ENCODE measurements around the gene TCAF1.
A peak's percentile ranks its signal among the peaks of the same experiment; 100 is the strongest.

TCAF1 gene, protein sequence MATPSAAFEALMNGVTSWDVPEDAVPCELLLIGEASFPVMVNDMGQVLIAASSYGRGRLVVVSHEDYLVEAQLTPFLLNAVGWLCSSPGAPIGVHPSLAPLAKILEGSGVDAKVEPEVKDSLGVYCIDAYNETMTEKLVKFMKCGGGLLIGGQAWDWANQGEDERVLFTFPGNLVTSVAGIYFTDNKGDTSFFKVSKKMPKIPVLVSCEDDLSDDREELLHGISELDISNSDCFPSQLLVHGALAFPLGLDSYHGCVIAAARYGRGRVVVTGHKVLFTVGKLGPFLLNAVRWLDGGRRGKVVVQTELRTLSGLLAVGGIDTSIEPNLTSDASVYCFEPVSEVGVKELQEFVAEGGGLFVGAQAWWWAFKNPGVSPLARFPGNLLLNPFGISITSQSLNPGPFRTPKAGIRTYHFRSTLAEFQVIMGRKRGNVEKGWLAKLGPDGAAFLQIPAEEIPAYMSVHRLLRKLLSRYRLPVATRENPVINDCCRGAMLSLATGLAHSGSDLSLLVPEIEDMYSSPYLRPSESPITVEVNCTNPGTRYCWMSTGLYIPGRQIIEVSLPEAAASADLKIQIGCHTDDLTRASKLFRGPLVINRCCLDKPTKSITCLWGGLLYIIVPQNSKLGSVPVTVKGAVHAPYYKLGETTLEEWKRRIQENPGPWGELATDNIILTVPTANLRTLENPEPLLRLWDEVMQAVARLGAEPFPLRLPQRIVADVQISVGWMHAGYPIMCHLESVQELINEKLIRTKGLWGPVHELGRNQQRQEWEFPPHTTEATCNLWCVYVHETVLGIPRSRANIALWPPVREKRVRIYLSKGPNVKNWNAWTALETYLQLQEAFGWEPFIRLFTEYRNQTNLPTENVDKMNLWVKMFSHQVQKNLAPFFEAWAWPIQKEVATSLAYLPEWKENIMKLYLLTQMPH

DNA sequence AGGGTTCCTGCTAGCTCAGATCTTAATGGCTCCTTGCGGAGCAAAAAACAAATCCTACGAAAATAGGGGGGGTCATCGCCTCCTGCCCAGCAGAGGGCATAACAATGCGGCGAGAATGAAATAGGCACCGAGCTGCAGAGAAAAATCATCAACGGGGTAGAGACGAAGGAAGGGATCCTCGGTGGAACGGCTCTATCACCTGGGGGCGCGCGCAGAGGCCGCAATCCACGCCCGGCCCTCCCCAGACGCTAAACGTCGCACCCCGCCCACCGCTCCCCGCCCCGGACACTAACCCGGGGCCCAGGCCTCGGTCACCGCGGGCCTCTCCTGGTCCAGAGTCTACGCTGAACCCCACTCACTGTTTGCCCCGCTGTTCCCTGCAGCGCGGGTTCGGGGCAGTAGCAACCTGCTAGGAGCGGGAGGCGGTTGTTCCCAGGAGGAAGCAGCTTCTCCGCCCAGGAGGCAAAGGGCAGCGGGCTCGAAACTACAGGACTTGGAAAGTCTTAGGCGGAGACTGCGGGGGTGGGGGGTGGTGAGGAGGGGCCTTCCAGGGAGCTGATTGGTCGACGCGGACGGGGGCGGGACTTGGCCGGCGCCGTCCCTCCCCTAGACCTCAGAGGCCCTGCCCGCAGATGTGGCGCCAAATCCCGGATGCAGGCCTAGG lies at the start of gene TCAF1:
Gene TCAF1, minus strand, starts transcription at position 509 of the 664 bp plus-strand sequence. CDS start 25,568 bp downstream, outside the sequence.
- DNase-seq (ENCODE audit: low read depth): peak; percentile 88

DNA sequence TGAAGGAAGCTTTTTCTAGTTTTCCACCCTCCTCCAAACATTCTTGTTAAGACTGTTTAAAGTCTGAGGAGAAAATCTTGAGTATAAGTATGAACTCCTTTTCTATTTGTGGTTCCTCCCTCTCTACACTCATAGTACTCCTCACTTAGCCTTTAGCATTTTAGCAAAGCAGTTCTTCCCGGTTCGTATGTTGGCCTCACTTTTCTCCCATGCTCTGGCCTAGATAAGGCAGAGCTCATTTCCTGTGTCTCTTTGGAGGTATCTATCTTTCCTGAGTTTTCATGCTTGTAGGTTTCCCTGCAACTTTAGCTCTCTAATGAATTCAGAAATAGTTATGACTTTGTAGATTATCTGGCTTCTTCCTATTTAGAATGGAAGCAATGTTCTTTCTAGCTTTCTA lies 46.8 kb upstream of the TCAF1 start:
- DNase-seq (ENCODE audit: low read depth): no peak

DNA sequence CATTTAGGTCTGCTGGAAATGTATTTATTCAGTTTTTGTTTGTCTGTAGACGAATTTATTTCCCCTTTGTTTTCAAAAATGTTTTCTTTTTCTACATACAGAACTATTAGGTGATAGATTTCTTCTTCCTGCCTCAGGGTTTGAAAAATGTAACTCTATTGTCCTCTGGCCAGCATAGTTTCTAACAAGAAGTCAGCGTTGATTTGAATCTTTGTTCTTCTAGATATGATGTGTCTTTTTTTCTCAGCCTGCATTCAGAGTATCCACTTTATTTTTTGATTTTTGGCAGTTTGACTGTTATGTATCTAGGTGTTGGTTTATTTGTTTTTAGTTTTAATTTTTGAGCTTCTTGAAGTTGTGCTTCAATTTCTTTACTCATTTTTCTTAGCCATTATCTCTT lies 45.1 kb upstream of the TCAF1 start:
- DNase-seq (ENCODE audit: low read depth): no peak

DNA sequence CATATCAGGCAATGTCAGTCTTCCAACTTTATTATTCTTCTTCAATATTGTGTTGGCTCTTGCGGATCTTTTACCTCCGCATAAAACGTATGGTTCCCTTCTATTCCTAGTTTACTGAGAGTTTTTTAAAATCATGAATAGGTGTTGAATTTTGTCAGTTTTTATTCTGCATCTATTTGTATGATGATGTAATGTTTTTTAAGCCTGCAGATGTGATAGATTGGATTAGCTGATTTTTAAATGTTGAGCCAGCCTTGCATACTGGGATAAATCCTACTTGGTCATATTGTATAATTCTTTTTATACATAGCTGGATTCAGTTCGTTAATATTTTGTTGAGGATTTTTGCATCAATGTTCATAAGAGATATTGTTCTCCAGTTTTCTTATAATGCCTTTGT lies 43.4 kb upstream of the TCAF1 start:
- no peak for DNase-seq (ENCODE audit: low read depth)

DNA sequence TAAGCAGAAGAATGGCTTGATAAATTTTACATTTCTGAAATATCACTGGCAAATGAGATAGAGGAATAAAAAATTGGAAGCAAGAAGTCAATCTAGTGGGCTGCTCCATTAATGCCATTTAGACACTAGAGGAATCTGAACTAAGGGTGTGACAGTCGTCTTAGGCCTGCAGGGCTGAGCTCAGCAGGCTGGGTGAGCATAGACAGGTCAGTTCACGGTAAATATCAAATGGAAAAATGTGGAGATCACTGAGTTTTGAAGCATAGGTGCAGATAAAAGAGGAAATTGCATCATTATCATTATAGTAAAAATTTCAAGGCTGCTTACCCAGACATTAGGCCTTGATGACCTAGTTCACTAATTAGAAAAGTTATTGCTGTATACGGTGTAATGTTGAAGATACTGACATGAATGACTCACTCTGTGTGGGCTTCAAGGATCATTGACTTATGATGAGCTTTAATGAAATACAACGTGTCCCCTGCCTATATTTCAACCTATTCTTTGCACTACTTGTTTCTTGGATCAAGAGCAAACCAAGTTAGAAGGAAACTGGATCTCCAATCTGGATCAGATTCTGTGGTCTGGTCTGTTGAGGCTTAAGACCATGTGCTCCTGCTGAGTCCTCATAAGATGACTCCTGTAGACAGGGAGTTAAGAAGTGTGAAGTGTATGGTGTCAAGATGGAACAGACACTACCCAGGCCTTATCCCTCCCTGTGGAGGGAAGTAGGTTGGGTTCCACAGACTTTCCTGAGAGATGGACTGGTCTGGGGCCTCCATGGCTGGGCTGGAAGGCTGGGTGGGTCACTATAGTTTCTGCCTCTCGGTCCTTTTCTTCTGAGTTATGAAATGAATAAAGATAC lies 36.6 kb upstream of the TCAF1 start:
- DNase-seq (ENCODE audit: low read depth): no peak

DNA sequence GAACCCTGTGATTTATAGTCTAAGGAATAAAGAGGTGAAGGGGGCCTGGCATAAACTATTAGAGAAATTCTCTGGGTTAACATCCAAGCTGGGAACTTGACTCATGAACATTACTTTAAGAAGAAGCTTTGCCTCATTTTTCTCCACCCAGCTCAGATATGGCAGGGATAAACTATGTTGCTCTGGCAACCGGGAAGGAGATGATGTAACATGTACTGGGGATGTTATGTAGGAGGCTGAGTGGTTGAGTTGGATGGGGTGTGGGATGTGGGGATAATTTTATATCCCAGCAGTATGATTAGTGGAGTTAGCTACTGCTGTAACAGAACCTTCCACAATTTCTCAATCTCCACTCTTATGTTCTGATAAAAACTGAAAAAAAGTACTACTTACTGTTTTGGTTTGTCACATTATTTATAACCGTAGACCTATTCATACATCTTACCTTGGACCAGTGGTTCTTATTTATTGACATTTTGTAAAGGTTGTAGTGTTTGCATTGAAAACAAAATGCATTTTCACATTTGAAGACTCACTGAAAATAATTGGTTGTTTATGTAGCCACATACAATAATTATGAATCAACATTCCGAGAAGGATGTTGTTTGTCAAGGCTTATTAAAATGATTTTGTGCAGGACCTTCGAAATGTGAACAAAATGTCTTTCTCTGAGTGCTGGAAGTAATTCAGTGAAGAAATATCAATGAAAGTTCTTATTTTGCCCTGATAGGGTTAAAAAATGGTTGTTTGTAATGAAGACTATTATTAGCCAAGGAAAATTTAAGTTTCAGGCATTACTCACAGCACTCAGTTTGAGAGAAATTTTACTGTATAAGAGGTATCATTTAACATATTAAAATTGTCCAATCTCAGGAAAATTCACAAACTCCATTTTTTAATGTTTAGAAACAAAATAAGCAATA lies 34.4 kb upstream of the TCAF1 start:
- no peak for DNase-seq (ENCODE audit: low read depth)

DNA sequence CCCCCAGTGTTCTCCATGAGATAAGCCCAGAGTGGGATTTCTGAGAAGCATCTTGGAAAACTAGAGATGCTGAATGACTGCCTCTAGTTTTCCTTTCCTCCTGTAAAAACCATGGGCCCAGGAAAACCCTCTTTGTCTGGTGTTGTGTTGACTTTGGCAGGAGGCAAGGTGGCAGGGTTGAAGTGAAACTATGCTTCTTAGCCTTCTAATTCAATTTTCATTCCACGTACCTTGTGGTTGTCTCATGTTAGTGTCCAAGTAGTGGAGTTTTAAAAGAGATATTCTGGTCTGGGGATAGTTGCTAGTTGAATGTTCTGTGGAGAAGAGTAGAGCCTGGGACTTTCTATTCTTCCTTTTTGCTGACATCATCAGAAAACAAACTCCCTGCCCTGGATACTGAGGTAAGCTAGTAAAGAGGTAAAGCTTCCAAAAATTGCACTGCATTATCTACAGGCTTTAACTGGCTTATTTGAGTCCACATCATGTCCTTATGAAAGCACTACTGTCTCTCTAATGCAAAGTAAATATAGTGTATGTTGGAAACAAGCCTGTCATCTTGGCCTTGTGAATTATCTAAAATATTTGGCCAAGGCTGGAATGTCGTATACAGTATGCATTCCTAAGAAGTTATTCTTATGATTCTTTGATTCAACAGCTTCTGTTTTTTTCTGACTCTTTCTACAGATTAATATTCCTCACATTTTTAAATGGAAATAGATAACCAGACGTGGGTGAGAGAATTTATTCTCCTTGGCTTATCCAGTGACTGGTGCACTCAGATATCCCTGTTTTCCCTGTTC lies 32.8 kb upstream of the TCAF1 start, which contains the start of gene OR2F2:
Gene OR2F2, plus strand, starts transcription at position 708 of the 800 bp plus-strand sequence. Its CDS starts 0 bp downstream, at position 708.
- DNase-seq (ENCODE audit: low read depth): no peak

DNA sequence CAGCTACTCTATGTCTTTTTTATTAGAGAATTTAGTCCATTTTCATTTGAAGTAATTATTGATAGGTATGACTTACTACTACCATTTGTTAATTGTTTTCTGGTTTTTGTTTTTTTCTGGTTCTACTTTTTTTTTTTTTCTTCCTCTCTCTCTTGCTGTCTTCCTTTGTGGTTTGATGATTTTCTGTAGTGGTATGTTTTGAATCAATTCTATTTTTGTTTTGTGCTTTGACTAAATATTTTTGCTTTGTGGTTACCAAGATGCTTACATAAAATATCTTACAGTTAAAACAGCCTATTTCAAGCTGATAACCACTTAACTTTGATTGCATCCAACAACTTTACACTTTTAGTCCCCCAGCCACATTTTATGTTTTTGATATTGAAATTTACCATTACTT lies 29.8 kb upstream of the TCAF1 start:
- DNase-seq (ENCODE audit: low read depth): no peak

DNA sequence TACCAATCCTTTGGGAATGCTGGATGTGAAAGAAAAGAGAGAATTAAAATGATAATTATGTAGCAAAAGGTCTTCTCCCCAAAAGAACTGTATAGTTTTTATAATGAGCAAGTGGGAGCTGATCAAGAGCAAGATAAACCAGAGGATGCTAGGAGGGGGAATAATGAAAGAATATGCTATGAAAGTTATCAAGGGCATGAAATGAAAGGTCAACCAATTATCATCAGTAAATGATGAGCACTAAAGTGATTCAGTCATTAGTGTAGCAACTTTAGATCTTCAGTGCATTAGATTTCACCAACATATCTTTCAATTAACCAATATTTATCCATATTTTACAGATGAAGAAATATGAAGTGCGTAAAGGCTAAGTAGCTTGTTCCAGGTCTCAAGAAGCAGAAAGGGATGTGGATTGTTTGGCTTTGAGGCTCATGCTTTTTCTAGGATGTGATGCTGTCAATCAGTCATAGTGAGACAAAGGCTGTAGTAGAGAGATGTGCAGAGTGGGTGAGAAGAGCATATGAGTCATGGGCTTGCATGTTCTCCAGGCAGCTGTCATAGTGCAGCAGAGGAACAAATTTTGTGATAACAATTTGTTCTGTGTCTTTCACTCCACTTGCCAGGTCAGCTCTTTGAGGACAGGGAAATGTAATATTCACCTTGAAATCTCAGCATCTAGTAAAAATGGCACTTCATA lies 27.4 kb upstream of the TCAF1 start:
- no peak for DNase-seq (ENCODE audit: low read depth)

DNA sequence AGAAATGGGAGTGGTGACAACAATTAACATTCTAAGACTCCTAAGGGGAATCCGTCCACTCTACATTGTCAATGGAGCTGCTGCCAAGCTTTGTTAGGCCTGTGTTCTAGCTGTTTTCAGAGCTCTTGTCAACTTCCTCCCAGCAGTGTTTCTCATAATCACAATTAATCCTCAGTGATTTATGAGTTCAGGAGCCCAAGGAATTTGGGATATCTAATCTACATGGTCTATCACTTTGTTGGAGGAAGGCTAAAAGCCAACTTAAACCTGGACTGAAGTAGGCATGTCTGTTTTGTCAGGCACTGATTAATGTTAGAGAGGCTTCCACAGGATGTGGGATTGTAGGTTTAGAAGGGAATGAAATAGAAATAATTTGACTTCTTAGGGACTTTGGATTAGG lies 22.9 kb upstream of the TCAF1 start:
- DNase-seq (ENCODE audit: low read depth): no peak

DNA sequence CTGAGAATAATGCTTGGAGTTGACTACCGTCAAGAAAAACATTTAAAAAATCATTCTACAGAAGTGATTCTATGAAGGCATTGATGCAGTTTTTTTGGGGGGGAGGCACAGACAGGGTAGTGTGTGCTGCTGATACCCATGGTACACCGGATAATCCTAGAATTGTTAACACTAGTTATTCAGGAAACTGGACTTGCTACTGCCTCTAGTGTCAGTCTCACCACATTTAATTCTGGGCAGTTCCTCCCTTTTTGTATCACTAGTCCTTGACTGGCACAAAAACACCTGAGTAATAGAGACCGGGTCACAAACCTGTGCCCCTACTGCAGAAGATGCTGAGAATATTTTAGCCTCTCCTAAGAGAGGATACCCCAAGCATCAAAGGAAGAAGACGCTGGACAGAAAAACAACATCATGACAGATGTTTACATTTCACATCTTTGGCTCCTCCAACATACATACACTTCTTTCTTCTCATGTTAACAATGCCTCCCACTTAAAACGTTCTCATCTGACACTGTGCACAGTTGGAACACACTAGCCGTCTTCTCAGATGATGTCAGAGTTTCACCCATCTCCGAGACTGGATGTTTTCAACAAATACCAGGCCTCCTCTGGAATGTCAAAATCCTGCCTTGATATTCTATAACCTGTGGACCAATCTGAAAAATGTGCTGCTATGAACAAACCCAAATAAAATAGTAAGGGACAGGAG lies 13.1 kb upstream of the TCAF1 start:
- DNase-seq (ENCODE audit: low read depth): no peak

DNA sequence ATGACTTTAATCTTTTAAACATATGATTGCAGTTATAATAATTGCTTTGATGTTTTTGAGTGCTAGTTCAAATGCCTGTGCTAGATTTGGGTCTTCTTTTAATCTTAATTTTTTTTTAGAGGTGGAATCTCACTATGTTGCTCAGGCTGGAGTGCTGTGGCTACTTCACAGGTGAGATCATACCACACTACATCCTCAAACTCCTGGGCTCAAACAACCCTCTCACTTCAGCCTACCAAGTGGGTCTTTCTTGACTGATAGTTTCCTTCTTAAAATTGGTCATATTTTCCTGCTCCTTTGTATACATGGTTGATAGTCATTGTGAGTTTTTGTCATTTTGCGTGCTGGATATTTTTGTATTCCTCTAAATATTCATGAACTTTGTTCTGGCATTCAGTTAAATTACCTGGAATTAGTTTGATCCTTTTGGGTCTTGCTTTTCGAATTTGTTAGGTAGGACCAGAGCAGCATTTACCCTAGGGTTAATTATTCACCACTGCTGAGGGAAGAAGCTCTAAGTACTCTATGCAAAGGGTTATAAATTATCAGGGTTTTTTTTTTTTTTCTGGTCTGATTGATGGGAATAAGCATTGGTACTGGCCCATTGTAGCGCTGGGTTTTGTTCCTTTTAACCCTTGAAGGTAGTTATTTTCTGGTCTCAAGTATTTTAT lies 12.1 kb upstream of the TCAF1 start:
- no peak for DNase-seq (ENCODE audit: low read depth)

DNA sequence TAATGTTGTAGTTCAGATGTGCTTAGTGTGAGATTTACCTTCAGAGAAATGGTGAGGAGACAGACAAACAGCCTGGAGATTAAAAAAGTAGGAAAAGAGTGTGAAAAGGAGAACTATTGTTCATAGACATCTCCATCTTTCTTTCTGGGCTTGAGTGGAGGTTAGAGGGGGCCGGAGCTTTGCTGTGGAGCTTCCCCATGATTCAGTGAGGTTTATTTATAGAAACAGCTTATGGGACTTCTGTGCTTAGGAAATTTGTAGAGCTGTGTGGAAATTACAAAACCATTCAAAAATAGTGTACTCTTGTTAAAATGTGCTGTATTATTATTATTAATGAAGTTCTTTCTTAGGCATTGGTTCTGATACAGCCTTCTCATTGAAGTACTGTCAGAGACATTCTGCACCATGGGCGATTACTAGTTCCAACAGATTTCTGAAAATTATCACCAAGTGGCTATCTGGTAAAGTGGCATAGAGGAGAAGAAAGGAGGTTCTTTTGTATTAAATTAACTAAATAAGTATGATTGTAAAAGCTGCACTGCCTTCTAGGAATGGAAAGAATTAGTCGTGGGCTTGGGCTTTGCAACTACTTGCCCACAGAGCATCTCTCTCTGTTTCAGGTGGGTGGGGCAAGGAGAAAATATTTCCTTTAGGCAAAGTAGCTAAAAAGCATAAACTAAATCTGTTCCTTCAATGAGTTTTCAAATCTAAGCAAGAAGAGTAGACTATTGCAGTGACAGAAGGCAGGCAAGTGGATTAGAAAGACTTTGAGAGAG lies 8.7 kb upstream of the TCAF1 start:
- no peak for DNase-seq (ENCODE audit: low read depth)

DNA sequence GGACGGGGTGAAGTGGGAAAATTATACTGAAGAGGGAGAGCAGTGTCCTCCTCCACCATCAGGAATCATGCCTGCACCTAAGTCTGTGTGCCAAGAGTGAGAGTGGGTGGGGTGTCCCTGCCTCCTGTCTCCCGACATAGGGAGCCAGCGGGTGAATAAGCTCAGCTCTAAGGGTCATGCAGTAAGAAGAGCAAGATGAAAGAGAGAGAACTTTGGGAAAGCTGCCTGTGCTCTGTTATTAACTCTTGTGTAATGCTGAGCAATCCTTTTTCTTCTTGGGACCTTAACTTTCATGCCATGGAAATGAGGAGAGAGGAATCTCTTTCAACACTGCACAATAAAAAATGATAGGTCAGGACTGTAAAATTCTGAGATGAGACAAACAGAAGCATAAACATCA lies 7.9 kb upstream of the TCAF1 start:
- no peak for DNase-seq (ENCODE audit: low read depth)

DNA sequence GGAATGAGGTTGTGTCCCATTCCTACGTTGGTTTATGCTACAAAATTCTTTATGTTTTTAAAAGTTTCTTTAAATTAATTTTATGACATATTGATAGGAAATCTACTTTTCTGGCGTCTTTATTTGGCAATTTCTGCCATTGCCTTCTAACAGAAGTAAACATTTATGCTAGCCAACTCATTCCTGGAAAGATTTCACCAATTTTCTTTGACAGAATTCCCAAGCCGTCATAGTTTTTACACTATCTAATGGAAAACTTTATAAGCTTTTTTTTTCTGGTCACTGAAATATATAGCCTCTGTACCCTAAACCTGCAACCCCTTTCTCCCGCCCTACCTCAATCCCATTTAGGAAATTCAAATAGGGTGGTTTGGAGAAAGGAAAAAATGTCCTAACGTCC lies 6.1 kb upstream of the TCAF1 start:
- no peak for DNase-seq (ENCODE audit: low read depth)

DNA sequence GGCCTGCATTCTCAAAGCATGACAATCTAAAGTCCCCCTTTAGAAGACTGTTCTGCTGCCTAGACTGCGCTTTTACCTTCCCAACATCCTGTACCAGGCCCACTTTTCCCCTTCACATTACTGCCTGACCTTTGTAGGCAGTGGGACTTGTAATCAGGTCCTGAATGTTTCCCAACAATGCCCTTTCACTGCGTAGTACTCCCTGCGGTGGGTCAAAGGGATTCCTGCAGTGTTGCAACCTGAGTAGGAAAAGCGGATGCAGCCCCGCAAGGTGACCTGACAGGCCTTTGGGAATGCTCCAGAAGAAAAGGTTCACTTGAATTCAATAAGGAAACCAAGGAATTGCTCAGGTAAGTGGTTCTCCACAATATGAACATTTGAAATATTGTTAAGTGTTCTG lies 4.9 kb upstream of the TCAF1 start:
- DNase-seq (ENCODE audit: low read depth): no peak

DNA sequence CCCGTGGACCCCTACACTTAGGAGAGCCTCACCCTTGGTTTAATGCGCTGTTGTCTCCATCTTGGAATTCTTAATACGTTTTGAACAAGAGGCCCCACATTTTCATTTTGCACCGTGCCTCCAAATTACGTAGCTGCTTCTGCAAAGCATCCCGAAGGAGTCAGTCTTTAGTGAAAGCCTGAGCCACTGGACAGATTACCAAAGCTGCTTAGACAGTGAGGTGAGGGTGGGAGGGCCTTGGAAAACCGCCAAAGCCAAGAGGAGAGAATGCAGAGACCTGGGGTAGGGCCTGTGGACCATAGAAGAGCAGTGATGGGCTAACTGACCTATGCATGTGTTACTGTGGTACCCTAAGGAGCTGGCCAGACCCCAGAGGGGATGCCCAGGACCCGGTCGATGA lies 4.2 kb upstream of the TCAF1 start:
- DNase-seq (ENCODE audit: low read depth): no peak
